ENCODE measurements around the gene LRP5.

The LRP5 gene

DNA sequence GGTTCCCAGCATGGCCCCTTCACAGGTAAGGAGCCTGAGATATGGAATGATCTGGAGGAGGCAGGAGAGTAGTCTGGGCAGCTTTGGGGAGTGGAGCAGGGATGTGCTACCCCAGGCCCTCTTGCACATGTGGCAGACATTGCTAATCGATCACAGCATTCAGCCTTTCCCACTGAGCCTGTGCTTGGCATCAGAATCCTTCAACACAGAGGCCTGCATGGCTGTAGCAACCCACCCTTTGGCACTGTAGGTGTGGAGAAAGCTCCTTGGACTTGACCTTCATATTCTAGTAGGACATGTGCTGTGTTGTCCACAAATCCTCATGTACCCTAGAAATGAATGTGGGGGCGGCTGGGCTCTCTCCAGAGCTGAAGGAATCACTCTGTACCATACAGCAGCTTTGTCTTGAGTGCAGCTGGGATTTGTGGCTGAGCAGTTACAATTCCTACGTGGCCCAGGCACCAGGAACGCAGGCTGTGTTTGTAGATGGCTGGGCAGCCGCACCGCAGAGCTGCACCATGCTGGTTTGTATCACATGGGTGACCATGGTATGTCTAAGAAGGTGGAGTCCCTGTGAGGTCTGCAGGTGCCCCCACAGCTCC, 126.4 kb downstream of the LRP5 start:
- TF ChIP-seq POLR2AphosphoS5 (IDR thresholded peaks at IDR 0.05; ENCODE audit: low read depth, low read length), result no peak
- no peak for TF ChIP-seq SIN3A (IDR thresholded peaks at IDR 0.05; ENCODE audit: borderline replicate concordance, insufficient read depth, low read length)
- no peak for TF ChIP-seq TAF1 (IDR thresholded peaks at IDR 0.05; ENCODE audit: borderline replicate concordance, insufficient read depth, low read length)
- TF ChIP-seq, protein P1, sequence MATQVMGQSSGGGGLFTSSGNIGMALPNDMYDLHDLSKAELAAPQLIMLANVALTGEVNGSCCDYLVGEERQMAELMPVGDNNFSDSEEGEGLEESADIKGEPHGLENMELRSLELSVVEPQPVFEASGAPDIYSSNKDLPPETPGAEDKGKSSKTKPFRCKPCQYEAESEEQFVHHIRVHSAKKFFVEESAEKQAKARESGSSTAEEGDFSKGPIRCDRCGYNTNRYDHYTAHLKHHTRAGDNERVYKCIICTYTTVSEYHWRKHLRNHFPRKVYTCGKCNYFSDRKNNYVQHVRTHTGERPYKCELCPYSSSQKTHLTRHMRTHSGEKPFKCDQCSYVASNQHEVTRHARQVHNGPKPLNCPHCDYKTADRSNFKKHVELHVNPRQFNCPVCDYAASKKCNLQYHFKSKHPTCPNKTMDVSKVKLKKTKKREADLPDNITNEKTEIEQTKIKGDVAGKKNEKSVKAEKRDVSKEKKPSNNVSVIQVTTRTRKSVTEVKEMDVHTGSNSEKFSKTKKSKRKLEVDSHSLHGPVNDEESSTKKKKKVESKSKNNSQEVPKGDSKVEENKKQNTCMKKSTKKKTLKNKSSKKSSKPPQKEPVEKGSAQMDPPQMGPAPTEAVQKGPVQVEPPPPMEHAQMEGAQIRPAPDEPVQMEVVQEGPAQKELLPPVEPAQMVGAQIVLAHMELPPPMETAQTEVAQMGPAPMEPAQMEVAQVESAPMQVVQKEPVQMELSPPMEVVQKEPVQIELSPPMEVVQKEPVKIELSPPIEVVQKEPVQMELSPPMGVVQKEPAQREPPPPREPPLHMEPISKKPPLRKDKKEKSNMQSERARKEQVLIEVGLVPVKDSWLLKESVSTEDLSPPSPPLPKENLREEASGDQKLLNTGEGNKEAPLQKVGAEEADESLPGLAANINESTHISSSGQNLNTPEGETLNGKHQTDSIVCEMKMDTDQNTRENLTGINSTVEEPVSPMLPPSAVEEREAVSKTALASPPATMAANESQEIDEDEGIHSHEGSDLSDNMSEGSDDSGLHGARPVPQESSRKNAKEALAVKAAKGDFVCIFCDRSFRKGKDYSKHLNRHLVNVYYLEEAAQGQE (IDR thresholded peaks at IDR 0.05; ENCODE audit: insufficient read depth in 1 of 2, low read depth in 2 of 2, low read length in 2 of 2), result no peak
- no peak for TF ChIP-seq FOXP2 (optimal IDR thresholded peaks at IDR 0.05; ENCODE audit: borderline replicate concordance, extremely low read depth, extremely low read length, insufficient read depth)

DNA sequence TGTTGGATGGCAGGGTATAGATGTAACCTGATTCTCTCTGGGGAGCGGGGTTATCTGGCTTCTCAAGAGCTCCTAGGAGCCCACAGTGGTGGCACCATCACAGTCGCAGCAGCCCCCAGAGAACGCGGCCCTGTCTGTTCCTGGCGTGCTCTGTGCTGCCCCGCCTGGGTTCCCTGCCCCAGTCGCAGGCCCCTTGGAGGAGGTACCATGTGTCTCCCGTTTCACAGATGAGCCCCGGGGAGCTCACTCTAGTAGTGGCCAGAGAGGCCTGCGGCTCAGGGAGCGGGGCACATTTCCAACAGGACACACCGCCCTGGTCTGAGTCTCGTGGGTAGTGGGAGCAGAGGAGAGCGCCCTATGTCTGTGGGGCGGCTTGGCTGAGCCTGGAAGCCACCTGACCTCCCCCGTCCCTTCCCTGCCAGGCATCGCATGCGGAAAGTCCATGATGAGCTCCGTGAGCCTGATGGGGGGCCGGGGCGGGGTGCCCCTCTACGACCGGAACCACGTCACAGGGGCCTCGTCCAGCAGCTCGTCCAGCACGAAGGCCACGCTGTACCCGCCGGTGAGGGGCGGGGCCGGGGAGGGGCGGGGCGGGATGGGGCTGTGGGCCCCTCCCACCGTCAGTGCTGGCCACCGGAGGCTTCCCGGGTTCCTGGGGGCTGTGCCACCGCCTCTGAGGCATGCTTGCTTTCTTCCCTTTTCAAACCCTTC, 127.1 kb downstream of the LRP5 start:
- TF ChIP-seq TAF1 (IDR thresholded peaks at IDR 0.05; ENCODE audit: borderline replicate concordance, insufficient read depth, low read length) (no peak), POLR2AphosphoS5 (IDR thresholded peaks at IDR 0.05; ENCODE audit: low read depth, low read length) (no peak), FOXP2 (optimal IDR thresholded peaks at IDR 0.05; ENCODE audit: borderline replicate concordance, extremely low read depth, extremely low read length, insufficient read depth) (no peak), SIN3A (IDR thresholded peaks at IDR 0.05; ENCODE audit: borderline replicate concordance, insufficient read depth, low read length) (no peak)
- TF ChIP-seq, protein P1 (IDR thresholded peaks at IDR 0.05; ENCODE audit: insufficient read depth in 1 of 2, low read depth in 2 of 2, low read length in 2 of 2), result no peak

DNA sequence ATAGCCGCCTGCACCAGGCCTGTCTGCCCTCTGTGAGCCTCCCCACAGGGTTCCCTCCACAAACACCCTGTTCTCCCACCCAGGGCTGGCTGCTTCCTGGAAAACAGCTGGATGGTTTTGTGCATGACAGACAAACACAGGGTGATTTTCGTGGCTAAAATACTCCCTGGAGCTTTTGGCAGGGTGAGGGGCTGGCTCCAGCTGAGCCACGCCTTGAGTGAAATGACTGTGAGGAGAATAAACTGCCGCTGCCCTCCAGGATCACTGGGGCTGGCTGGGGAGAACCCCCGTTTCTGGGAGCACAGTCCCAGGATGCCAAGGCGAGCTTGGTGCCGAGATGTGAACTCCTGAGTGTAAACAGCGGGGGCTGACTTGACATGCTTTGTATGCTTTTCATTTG, 127.8 kb downstream of the LRP5 start:
- TF ChIP-seq TAF1 (IDR thresholded peaks at IDR 0.05; ENCODE audit: borderline replicate concordance, insufficient read depth, low read length), result no peak
- no peak for TF ChIP-seq SIN3A (IDR thresholded peaks at IDR 0.05; ENCODE audit: borderline replicate concordance, insufficient read depth, low read length)
- TF ChIP-seq, protein P1 (IDR thresholded peaks at IDR 0.05; ENCODE audit: insufficient read depth in 1 of 2, low read depth in 2 of 2, low read length in 2 of 2), result no peak
- no peak for TF ChIP-seq POLR2AphosphoS5 (IDR thresholded peaks at IDR 0.05; ENCODE audit: low read depth, low read length)
- TF ChIP-seq FOXP2 (optimal IDR thresholded peaks at IDR 0.05; ENCODE audit: borderline replicate concordance, extremely low read depth, extremely low read length, insufficient read depth), result no peak

GRCh38 chr11:68441466-68442230, 129.3 kb downstream of the LRP5 start:
- TF ChIP-seq TAF1 (IDR thresholded peaks at IDR 0.05; ENCODE audit: borderline replicate concordance, insufficient read depth, low read length) (no peak), SIN3A (IDR thresholded peaks at IDR 0.05; ENCODE audit: borderline replicate concordance, insufficient read depth, low read length) (no peak), FOXP2 (optimal IDR thresholded peaks at IDR 0.05; ENCODE audit: borderline replicate concordance, extremely low read depth, extremely low read length, insufficient read depth) (no peak)

DNA sequence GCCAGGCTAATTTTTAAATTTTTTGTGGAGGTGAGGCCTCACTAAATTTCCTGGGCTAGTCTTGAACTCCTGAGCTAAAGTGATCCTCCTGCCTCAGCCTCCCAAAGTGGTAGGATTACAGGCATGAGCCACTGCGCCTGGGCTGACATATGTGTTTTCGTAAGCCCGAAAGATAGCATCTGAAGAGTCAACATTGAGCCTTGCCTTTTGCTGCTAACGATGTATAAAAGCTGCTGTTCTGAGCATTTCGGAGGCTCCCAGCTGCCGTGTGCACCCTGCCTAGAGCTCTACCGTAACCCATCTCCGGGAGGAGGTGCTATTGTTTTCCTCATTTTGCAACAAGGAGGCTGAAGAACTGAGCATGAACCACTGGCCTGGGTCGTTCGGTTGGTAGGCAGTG, 130.0 kb downstream of the LRP5 start:
- TF ChIP-seq TAF1 (IDR thresholded peaks at IDR 0.05; ENCODE audit: borderline replicate concordance, insufficient read depth, low read length) (no peak), POLR2AphosphoS5 (IDR thresholded peaks at IDR 0.05; ENCODE audit: low read depth, low read length) (no peak), FOXP2 (optimal IDR thresholded peaks at IDR 0.05; ENCODE audit: borderline replicate concordance, extremely low read depth, extremely low read length, insufficient read depth) (no peak)
